ENCODE results near the gene ASPG.

Gene ASPG

DNA sequence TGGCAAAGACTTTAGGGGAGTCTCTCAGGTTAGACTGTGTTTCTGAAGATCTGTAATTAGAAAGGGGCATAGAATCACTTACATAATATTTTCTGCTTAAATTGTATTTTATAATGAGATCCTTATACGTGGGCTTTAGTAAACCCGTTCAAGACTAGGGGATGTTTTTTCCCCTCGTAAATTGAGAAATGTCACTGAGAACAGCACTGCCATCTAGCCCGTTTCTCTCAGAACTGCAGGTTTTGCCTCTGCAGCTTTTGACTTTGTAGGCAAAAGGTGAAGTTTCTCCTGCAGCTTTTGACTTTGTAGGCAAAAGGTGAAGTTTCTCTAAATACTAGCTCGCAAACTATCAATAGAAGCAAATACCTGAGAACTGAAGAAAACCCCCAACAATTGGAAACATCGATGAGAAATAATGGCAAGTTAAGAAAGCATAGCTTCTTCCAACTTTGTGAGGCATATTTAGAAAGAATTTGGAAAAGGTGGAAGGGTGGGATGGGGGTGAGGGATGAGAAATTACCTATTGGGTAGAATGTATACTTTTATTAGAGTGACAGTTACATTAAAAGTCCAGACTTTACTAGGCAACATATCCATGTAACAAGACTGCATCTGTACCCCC, 9.9 kb upstream of the ASPG start:
- no peak for DNase-seq (ENCODE audit: low read depth)

DNA sequence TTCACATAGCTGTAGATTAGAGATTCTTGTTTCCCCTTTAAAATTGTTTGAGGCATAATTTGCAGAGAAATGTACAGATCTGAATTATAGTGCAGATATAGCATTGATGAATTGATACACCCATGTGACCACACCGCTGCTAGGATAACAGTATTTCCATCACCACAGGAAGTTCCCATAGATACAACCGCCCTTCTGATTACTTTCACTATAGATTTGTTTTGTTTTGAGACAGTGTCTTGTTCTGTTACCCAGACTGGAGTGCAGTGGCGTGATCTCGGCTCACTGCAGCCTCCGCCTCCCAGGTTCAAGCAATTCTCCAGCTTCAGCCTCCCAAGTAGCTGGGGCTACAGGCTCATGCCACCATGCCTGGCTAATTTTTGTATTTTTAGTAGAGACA, 8.8 kb upstream of the ASPG start:
- no peak for DNase-seq (ENCODE audit: low read depth)

DNA sequence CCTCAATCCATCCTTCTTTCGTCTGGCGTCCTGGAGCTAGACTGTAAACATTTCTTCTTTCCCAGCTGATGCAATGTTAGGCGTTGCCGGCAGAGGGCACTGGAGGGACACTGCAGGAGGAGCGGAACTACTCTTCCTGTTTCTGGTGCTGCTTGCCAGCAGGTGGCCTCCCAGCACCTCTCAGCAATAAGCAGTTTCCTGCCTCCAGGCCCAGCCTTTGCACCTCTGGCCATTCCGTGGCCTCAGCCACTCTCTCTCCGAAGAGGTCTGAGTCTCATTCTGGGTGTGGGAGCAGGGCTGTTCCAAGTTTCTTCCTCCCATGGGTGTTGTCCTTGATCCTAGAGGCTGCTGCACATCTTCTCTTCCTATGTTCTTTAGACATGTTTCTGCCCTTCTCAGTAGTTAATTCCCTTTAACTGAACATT, 7.5 kb upstream of the ASPG start:
- DNase-seq (ENCODE audit: low read depth), result peak; percentile 62

DNA sequence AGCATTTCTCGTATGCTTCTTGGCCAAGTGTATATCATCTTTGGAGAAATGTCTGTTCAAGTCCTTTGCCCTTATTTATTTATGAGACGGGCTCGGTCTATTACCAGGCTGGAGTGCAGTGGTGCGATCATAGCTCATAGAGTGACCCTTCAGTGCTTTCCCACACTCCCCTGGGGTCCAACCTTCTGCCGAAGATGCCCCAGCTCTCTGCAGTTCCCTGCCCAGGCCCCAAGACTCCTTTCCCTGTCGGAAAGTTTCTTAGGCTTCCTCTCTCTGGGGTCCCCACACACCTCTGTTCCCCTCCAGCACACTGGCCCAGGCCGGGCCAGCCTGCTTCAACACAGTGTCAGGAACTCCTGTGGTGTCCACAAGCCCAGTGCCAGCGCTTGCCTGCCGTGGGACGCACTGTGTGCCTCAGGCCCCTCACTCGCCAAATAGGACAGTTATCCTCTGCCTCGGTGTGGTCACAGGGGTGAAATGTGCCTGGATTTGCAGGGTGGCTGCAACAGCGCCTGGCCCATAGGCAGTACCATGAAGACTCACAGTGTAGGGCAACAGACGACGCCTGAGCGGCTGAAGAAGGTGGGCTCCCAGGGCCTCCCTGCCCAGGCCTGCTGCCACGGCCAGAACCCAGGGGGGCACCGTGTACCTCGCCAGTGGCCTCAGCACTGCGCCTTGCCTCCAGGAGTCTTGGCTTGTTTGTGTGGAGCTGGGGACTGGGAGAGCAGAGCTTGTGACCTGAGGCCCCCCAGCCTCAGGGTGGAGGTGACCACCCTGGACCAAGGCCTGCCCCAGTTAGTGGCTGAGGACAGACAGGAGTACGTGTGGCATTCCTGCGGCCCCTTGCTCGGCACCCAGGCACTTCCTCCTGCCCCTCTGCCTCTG, 4.9 kb upstream of the ASPG start:
- no peak for DNase-seq (ENCODE audit: low read depth)

DNA sequence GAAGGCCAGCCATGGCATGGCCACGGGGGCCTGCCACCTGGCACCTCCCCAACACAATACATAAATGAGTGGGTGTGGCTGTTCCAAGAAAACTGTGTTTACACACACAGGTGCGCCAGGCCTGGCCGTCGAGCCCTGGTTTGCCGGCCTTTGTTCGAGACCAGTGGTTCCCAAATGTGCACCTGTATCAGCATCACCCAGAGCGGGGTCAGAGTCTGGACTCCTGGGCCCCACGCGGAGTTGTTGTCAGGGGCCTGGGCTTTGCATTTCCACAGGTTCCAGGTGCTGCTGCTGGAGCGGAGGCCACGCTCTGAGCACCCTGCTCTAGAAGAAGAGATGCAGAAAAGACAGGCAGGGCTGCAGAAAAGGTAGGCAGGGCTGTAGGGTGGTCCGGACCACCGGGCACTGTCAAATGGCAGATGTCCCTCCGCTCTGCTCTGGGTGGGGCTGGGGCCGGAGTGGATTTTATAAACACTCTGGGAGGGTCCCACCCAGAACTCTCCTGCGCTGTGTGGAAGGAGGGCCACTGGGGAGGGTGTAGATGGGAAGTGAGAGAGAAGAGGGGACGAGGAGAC, 4.2 kb upstream of the ASPG start:
- DNase-seq (ENCODE audit: low read depth), result no peak

DNA sequence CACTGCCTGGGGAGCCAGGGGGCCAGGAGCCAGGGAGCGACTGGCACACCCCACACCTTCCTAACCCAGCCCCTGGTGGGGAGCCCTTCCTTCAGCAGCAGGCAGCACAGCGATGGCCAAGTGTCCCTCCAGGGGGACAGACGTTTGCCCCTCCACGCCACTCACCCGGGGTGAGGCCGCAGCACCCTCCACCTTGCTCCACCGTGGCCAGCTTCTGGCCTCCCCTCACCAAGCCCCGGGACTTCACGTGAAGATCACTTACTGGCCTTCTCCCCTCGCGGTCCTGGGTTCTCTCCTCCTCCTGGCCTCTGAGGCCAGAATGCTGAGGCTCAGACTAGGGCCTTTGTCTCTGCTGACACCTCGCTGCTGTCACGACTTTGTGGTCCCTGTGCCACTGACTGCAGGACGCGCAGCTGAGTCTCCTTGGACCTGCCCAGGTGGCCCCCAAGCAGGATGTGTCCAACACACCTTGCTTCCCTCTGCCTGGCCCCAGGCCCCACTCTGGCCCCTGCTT, 3.5 kb upstream of the ASPG start:
- no peak for DNase-seq (ENCODE audit: low read depth)

DNA sequence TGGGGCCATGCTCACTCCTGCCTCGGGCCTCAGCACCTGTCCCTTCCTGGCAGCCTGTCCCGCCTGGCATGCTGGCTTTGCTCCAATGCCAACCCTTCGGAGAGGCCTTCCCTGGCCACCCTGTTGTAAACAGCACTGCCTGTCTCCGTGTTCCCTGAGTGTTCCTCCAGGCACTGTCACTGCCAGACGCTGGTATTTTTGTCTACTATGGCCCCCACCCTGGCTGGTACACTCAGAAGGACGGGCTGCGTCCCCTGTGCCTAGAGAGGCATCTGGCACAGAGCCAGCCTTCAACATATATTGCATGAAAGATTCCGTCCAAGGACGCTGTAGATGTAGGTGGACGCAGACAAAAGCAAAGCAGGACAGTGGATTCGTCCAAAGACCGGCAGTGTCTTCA, 2.7 kb upstream of the ASPG start:
- no peak for DNase-seq (ENCODE audit: low read depth)

DNA sequence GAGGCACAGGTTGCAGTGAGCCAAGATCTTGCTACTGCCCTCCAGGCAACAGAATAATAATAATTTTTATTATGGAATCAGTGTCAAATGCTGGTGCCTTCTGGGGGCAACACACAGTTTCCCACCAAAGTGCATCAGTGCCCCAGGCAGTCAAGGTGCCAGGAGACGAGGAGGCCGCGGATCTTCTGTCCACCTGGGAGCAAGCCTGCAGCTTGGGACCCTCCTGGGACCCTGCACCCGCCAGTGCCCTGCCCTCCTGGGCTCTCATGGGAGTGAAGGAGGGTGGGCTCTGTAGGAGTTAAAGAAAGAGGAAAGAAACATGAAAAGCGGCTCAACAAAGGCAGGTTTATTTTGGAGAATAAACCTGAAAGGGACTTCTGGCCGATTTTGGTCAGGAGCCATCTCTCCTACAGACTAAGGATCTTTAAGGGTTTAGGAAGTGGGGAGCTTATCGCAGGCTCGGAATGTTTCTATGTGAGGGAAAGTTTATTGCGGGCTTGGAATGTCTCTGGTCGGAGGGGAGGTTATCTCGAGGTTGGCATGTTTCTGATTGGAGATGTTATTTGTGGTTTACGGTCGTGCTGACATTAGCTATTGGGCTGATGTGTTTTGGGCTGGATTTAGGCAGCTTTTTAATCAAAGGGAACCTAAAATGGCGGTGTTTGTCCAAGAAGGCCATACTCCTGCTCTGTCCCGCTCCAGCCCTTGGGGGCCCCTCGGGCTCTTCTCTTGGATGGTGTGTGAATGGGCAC, 1.1 kb upstream of the ASPG start:
- no peak for DNase-seq (ENCODE audit: low read depth)

DNA sequence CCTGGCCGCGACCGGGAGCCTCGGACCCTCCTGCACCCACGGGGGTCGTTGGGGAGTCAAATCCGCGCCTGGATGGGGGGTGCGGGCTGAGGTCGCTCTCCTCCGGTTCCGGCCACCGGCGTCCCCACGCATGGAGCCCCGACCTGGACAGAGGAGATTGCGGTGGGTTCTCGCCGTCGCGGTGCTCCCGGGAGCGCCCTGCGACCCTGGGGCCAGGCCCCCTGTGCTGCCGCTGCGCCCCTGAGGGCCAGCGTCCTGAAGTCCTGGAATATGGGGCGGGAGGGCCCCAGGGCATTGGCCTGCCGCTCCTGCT, 345 bp downstream of the ASPG start:
- DNase-seq (ENCODE audit: low read depth), result no peak

DNA sequence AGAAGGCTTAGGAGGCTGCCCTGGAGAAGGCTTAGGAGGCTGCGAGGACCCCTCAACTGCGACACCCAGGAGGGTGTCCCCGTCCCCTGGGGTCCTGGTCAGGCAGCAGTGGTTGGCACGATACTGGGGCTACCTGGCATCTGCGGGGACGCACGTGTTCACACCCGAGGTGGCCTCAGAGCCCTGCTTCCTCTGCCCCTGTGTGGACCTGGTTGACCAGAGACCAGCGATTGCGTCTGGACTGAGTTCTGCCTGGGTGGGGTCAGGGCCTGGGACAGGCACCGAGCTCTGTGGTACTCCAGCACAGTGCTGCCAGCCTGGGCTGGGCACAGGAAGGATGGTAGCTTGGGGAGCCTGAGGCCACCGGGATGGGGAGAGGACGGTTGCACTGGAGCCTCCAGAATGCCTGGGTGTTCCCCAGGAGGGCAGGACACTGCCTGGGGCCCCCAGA, 735 bp downstream of the ASPG start:
- DNase-seq (ENCODE audit: low read depth), result no peak

DNA sequence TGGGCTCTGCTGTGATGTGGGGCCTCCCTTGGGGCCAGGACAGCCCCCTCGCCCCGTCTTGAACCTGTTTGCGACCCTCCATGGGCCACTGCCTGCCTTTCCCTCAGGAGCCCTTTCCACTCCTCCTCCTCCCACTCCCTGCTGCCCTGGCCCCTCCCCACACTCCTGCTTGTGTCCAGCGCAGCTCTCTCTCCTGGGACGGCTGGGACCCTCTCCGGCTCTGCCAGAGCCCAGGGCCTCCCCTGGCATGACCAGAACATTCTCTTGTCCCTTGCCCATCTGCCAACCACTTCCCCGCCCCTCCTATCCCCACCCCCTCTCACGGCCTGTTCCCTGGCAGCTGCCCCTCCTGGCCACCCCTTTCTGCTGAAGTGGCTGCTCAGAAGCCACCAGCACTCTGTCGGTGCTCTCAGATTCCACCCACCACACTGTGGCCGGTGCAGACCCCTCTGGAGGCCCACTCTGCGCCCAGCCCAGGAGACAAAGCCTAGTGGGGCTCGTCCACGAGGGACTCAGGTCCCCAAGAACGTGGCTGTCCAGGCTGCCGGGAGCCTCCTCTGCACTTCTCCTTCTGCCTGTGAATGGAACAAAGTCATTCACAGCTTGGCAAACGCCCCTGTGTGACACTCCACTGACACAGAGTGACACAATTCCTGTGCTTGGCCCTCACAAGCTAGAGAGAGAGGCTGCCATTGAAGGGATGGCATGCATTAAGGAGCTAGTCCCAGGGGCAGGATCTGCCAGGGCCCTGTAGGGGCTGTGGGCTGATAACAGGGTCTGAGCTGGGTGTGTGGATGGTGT, 1.4 kb downstream of the ASPG start:
- no peak for DNase-seq (ENCODE audit: low read depth)

DNA sequence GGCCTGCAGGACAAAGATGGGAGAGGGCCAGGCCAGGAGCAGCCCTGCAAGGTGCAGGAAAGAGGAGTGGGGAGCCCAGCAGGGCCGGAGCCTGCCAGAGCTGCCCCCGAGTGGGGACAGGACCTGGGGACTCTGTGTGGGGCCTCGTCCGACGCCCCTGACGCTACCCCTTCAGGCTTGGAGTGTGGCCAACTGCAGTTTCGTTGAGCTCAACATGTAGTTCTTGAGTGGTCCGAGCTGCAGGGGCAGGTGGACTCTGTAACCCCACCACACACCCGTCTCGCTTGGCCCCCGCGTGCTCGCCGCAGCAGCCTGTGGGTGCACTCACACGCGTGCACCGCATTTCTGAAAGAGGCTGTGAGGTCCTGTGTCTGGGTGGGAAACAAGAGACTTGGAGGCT, 2.0 kb downstream of the ASPG start:
- no peak for DNase-seq (ENCODE audit: low read depth)

DNA sequence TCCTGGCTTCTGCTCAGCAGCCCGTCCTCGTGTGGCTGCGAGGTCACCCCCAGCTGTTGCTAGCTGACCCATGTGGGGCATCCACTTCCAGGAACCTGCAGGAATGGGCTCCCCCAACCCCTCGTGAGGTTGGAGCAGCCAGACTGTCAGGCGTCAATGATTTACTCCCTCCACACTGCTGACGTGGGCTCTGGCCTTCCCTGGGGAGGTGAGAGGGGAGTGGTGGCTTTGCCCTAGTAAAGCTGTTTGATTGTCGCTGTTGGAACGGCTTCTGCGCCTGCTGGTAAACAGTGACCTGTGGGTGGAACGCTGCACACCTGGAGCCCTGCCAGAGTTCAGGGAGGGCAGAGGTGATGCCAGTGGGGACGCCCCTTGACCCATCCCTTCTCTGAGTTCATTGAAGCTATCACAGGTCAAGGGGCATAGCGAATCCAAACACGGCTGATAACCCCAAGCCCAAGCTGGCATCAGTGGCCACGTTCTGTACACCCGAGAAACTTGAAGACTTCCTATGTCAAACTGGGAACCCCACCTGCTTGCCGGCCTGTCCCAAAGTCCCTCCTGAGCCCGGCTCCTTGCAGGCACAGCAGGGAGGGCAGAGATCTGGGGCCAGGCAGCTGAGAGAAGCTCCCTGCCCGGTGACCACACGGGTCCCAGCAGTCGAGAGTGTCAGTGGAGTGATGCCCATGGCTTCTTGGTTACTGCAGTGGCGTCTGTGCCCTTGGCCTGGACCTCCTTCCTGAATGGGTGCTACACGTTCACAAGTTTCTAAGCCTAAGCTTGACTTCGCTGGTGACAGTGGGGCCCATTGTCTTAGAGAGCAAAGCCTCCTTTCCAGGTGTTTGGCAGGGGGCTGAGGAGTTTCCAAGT, 2.7 kb downstream of the ASPG start:
- DNase-seq (ENCODE audit: low read depth), result no peak

DNA sequence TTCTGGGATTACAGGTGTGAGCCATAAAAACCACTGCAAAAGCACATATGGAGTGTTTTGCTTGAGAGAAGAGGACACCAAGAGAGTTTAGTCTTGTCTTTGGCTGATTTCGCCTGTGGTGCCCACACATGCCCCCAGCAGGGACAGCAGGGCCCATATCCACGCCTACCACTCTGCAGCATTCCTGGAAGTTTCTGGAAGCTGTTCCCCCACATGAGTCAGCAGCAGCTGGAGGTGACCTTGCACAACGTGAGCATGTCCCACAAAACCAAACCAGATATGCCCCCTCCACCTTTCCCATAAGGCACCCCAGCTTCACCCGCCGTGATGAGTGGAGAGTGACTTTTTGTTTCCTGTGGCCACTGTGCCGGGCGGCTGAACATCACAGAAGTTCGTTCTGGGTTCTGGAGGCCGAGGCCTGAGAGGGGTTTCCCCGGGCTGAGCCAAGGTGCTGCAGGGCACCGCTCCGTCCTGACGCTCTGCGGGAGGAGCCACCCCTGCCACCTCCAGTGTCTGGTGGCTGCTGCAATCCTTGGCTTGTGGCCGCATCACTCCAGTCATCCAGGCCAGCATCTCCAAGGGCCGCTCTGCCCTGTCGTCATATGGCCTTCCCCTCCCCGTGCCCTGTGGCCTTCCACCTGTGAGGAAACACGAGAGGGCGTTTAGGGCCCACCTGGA, 4.7 kb downstream of the ASPG start:
- no peak for DNase-seq (ENCODE audit: low read depth)

DNA sequence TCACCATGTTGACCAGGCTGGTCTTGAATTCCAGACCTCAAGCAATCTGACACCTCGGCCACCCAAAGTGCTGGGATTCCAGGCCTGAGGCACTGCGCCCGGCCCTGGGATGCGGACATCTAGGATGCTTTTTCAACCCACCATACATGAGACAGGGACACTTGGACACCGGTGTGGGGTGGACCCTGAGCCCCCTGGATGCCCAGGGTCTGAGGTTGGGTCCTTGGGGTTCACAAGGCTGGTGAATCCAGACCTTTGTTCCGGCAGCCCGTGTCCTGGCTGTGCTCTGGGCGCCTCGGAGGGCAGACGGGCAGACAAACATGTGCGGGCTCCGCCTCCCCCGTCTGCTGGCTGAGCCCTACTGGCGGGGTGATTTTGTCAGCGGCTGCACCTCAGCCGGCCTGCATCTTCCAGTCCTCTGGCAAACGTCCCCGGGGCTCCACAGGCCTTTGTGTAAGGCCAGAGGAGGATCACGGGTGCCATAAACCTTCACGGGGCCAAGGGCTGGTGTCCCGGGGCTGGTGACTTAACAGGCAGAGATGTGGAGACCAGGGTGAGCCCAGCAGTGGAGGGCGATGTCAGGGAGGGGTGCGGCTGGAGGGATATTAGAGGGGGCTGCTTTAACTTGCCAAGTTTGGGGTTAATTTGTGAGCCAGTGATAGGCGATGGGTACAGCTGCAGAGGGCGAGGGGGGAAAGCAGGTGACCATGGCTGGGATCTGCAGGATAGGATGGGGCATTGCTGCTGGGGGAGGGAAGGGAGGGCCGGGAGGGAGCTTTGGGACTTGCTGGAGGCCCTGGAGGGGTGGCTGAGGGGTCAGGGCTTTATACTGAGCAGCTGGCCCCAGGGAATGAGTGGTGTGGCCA, 5.8 kb downstream of the ASPG start:
- DNase-seq (ENCODE audit: low read depth), result no peak

DNA sequence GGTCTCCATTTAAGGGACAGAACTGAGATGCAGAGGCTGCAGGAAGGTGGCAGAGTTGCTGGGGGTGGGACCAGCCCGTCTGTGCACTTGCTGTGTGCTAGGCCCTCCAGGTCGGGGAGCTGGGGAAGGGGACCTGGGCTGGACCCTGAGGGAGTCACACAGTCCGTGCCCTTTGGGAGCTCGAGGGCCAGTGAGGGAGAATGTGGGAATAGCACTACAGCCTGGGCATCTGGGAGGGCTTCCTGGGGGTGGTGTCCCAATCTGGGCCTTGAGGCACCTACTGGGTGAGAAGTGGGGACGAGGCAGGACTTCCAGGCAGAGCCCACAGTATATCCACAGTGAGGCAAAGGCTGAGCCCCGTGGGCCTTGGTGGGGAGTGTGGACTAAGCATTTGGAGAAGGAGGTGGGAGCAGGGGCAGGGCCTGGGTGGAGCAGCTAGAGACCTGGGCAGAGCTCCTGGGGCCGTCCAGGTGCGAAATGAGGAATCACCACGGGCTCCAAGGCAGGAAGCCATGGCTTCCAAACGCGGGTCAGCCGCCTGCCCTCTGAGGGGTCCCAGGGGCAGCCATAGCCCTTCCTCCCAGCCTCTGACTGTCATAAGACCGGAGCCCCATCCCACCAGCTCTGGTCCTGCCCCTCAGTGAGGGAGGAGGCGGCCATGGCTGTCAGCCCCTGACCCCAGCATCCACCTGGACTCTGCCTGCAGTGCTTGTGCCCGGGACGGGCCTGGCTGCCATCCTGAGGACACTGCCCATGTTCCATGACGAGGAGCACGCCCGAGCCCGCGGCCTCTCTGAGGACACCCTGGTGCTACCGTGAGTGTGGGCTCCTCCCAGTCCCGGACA, 6.6 kb downstream of the ASPG start:
- DNase-seq (ENCODE audit: low read depth), result no peak

DNA sequence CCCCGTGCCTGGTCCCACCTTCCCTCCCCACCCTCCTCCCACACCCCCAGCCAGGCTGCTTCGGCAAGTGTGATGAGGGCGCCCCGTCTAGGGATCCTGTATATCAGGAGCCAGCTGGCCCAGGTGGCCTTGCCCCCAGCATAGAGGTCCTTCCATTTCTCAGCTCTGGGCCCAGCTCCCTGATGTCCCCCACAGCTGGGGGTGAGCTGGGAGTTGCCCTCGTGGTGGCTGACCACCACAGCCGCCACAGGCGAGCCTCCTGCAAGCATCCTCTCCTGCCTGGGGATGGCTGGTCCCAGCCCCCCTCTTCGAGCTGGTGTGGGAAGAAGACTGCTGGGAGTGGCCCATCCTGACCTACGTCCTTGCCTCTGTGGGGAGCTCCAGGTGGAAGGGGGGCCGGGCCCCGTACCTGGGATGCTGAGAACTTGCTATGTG, 7.4 kb downstream of the ASPG start:
- DNase-seq (ENCODE audit: low read depth), result no peak

Data from stimulated activated CD8-positive, alpha-beta memory T cell treated with anti-CD3 and anti-CD28 coated beads, Interleukin-15, amount 100 ng/mL, for 24 hours (primary cell).